Measurements from ENCODE around the gene MDFI. TPM values are rescaled to one million over a fixed set of nuclear protein-coding genes. Genes with fewer than 3 reads are reported as not detected.

MDFI gene
- total RNA-seq, 2 experiments from 2014 or later, result not detected

GRCh38 chr6:41651962-41652657, 13.8 kb downstream of the MDFI start:
- Mint-ChIP-seq H3K27me3 (peaks cover 7% of the 10 kb centered on the region), H3K36me3 (ENCODE audit: low read depth) (no peaks in the 10 kb centered on the region), H3K27ac (no peak overlapping the region), H3K9me3 (no peaks in the 10 kb centered on the region), H3K4me3 (no peak overlapping the region), H3K4me1 (no peaks in the 10 kb centered on the region)
- POLR2A ChIA-PET, result no interaction called here
- CTCF ChIA-PET, result no interaction called here
- no peak for DNase-seq

- ChIA-PET POLR2A (no interaction called here), CTCF (no interaction called here)
- H3K9me3 Mint-ChIP-seq, result no peaks in the 10 kb centered on the region
- H3K27ac Mint-ChIP-seq, result no peak overlapping the region
- no peak overlapping the region for H3K4me3 Mint-ChIP-seq
- H3K27me3 Mint-ChIP-seq, result peaks cover 7% of the 10 kb centered on the region
- no peaks in the 10 kb centered on the region for H3K36me3 Mint-ChIP-seq (ENCODE audit: low read depth)
- no peaks in the 10 kb centered on the region for H3K4me1 Mint-ChIP-seq
- no peak for DNase-seq
Measured at GRCh38 chr6:41652866-41653652, 14.8 kb downstream of the MDFI start.

DNA sequence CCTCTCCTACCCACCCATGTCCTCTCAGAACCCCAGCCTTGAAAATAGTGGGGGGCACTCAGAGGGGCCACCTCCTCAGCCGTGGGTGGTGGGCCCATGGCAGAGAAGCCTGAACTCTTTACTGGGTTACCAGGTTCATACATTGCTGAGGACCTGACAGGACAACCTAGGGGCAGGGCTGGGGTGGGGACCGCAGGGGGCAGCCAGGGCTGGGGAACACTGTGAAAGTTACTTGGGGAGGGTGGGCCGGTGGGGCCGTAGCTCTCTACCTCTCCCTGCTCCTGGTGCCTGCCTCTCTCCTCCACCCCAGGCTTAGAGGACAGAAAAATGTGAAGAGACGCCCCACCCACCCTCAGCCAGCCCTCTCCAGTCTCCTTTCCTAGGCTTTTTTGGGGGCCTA, 15.4 kb downstream of the MDFI start:
- CTCF ChIA-PET, result no interaction called here
- DNase-seq, result no peak
- POLR2A ChIA-PET, result no interaction called here
- Mint-ChIP-seq H3K4me1 (no peaks in the 10 kb centered on the region), H3K27ac (no peak overlapping the region), H3K9me3 (no peaks in the 10 kb centered on the region), H3K27me3 (peaks cover 11% of the 10 kb centered on the region), H3K4me3 (no peak overlapping the region), H3K36me3 (ENCODE audit: low read depth) (no peaks in the 10 kb centered on the region)

DNA sequence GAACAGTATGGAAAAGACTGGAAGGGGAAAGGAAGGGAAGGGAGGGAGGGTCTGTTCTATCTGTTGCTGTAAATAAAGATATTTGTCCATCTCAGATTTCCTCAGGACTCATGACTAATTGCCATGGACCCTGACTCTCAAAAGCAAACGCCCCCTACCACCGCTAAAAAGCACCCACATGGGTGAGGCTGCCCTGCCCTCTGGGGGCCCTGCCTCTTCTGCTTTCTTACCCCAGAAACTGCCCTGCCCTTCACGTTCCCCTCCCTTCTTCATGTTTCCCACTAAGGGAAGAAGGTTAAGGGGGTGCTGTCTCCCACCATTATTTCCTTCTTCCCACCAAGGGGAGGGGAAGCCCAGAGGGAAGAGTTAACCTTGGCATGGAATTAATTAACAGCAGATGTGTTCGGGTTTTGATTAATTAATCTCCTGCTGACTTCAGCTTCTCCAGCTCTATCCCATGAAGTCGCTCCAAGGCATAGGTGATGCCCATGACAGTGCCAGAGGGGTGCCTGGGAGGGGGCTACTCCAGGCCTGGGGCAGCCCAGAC, 16.0 kb downstream of the MDFI start:
- peaks cover 14% of the 10 kb centered on the region for H3K27me3 Mint-ChIP-seq
- DNase-seq, result no peak
- no peak overlapping the region for H3K4me3 Mint-ChIP-seq
- H3K4me1 Mint-ChIP-seq, result no peaks in the 10 kb centered on the region
- H3K27ac Mint-ChIP-seq, result no peak overlapping the region
- no peaks in the 10 kb centered on the region for H3K36me3 Mint-ChIP-seq (ENCODE audit: low read depth)
- CTCF ChIA-PET, result no interaction called here
- H3K9me3 Mint-ChIP-seq, result no peaks in the 10 kb centered on the region
- POLR2A ChIA-PET, result no interaction called here

- Mint-ChIP-seq H3K27ac (no peak overlapping the region), H3K9me3 (no peaks in the 10 kb centered on the region), H3K27me3 (peaks cover 14% of the 10 kb centered on the region), H3K4me1 (no peaks in the 10 kb centered on the region), H3K4me3 (no peak overlapping the region), H3K36me3 (ENCODE audit: low read depth) (no peaks in the 10 kb centered on the region)
- CTCF ChIA-PET, result no interaction called here
- POLR2A ChIA-PET, result no interaction called here
- DNase-seq, result no peak
Measured at GRCh38 chr6:41654698-41655151, 16.5 kb downstream of the MDFI start.

DNA sequence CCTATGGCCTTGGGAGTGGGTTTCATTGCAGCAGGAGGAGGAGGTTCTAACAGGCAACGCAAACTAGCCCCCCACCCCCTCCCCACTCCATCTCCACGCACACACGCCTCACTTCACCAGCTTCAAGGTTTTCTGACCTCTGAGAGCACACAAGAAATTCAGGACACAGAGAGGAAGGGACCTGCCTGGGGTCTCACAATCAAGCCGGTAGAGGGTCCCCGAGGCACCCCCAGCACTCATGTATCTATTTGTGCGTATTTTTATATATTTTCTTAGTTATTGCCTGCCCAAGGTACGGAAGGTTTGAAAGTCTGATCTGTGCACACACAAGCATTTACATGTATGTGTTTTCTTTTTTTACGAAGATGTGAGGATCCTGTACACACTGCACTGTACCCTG, 16.9 kb downstream of the MDFI start:
- ChIA-PET CTCF (no interaction called here), POLR2A (no interaction called here)
- Mint-ChIP-seq H3K27ac (no peak overlapping the region), H3K4me3 (no peak overlapping the region), H3K27me3 (peaks cover 14% of the 10 kb centered on the region), H3K4me1 (no peaks in the 10 kb centered on the region), H3K36me3 (ENCODE audit: low read depth) (no peaks in the 10 kb centered on the region), H3K9me3 (no peaks in the 10 kb centered on the region)
- no peak for DNase-seq

GRCh38 chr6:41655646-41656001, 17.4 kb downstream of the MDFI start:
- peaks cover 14% of the 10 kb centered on the region for H3K27me3 Mint-ChIP-seq
- ChIA-PET CTCF (no interaction called here), POLR2A (no interaction called here)
- H3K9me3 Mint-ChIP-seq, result no peaks in the 10 kb centered on the region
- H3K27ac Mint-ChIP-seq, result no peak overlapping the region
- DNase-seq, result no peak
- H3K36me3 Mint-ChIP-seq (ENCODE audit: low read depth), result no peaks in the 10 kb centered on the region
- H3K4me1 Mint-ChIP-seq, result no peaks in the 10 kb centered on the region
- no peak overlapping the region for H3K4me3 Mint-ChIP-seq

- Mint-ChIP-seq H3K4me3 (no peak overlapping the region), H3K4me1 (no peaks in the 10 kb centered on the region), H3K9me3 (no peaks in the 10 kb centered on the region), H3K27ac (no peak overlapping the region), H3K27me3 (peaks cover 16% of the 10 kb centered on the region), H3K36me3 (ENCODE audit: low read depth) (no peaks in the 10 kb centered on the region)
- ChIA-PET POLR2A (no interaction called here), CTCF (no interaction called here)
- no peak for DNase-seq
Measured at GRCh38 chr6:41656002-41656691, 17.9 kb downstream of the MDFI start.

DNA sequence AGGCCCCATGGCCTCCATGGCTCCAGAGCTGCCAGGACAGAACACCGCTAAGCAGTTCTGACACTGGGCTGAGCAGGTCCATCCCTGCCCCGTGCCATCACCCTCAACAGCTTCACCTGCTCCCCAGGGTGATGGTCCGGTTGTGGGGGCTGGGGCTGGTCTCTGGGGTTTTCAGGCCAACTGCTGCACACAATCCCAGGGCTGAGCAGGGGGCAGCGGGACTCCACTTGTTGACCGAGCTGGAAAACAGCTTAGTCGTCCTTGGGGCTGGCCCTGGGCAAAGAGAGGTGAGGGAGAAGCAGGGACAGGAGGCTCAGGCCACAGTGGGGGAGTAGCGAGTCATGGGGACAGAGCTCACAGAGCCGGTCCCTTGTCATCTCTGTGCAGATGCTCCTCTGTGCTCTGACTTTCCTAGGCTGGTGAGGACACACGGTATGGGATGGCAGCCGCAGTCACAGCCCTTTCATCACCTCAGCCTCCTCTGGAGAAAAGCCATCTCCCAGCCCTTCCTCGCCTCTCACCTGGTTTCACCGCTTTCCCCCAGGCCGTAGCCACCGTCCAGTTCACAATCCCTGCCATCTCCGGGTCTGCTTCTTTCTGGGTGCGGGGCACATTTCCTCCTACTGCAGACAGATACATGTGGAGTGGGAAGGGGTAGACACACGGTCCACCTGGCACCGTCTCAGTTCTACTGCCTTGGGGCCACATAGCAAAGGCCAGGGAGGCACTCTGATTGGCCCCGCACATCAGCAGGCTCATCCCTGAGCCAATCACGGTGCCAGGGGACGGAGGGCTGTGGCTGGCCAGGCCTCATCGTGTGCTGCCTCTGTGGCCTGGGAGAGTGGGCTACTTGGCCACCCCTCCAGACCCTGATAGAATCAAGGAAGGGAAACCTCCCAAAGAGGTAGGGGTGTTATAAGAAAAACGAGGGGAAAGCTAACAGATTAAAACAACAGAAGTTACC, 19.1 kb downstream of the MDFI start:
- H3K36me3 Mint-ChIP-seq (ENCODE audit: low read depth), result no peaks in the 10 kb centered on the region
- ChIA-PET CTCF (no interaction called here), POLR2A (no interaction called here)
- peaks cover 27% of the 10 kb centered on the region for H3K27me3 Mint-ChIP-seq
- no peaks in the 10 kb centered on the region for H3K4me1 Mint-ChIP-seq
- no peak overlapping the region for H3K27ac Mint-ChIP-seq
- no peak overlapping the region for H3K4me3 Mint-ChIP-seq
- no peak for DNase-seq
- H3K9me3 Mint-ChIP-seq, result no peaks in the 10 kb centered on the region

DNA sequence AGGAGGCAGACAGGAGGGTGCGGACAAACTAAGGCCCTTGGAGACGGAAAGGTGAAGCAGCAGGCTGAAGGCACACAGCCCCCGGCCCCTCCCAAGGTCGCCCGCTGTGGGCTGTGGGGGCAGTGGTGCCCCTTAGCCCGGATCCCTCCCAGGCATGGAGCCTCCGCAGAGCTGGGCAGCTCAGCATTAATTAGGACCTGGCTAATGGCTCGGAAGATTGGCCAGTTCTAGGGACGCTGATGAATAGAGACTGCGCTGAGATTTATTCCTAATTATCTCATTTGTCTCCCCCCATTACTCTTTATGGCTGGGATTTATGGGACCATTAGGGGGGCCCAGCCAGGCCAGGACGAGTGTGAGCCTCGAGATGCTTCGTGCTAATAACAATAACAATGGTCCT, 20.4 kb downstream of the MDFI start:
- H3K27me3 Mint-ChIP-seq, result peaks cover 33% of the 10 kb centered on the region
- H3K4me3 Mint-ChIP-seq, result no peak overlapping the region
- DNase-seq, result no peak
- H3K9me3 Mint-ChIP-seq, result no peaks in the 10 kb centered on the region
- CTCF ChIA-PET, result no interaction called here
- POLR2A ChIA-PET, result no interaction called here
- H3K36me3 Mint-ChIP-seq (ENCODE audit: low read depth), result no peaks in the 10 kb centered on the region
- no peak overlapping the region for H3K27ac Mint-ChIP-seq
- no peaks in the 10 kb centered on the region for H3K4me1 Mint-ChIP-seq

DNA sequence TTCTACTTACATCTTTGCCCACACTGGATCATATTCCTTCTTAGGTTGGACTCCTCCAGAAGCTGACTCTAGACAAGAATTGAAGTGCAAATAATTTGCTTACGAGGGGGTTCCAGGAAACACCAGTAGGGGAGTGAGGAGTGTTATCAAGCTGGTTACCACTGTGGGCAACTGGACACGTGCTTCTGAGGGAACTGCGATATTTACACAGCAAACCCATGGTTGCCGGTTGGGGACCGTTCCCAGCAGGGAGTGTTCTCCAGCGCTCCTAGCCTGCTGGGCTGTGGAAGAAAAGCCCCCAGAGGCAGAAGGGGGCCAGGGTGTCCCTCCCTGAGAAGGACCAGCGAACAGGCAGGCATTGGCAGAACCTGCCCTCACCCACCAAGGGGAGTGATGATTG, 21.7 kb downstream of the MDFI start:
- Mint-ChIP-seq H3K36me3 (ENCODE audit: low read depth) (no peaks in the 10 kb centered on the region), H3K4me3 (no peak overlapping the region), H3K27me3 (peaks cover 34% of the 10 kb centered on the region), H3K4me1 (no peaks in the 10 kb centered on the region), H3K9me3 (no peaks in the 10 kb centered on the region), H3K27ac (no peak overlapping the region)
- ChIA-PET CTCF (interaction anchor here (1.1 to 1.6 kb wide), 2 partner anchors 28 to 235 kb away, joined by 3 read pairs; no protein-coding TSS in a partner anchor), POLR2A (no interaction called here)
- no peak for DNase-seq

DNA sequence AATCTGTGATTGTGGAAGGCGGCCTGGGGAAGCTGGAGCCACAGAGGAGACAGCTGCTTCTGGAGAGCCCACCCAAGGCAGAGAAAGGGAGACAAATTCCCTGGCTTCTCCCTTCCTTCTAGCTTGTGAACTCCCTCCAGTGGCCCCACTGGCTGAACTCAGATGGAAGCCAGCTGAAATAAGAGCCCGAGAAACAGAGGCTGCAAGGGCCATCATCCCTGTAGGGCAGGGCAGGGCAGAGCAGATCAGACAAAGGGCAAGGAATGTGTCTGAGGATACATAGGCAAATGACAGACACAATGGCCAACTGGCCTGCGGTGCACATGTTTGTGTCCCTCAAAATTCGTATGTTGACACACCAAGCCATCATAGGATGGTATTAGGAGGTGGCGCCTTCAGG, 25.3 kb downstream of the MDFI start:
- POLR2A ChIA-PET, result no interaction called here

DNA sequence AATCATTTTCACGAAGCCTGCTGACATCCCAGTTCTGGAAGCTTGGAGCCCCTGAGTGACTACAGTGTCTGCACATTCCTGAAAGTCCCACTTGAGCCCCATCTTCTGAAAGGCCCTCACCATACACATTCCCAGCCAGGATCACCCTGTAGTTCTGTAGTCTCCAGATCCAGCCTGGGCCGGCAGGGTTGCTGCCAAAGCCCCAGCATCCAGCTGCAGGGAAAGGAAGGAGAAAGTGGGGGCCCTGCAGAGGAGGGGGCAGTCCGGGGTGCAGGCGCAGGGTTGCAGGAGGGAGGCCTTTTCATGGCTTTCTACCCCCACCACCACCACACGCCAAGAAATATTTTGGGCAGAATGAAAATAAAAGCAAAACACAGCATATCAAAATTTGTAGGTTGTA, 26.0 kb downstream of the MDFI start:
- Mint-ChIP-seq H3K9me3 (no peaks in the 10 kb centered on the region), H3K27ac (no peak overlapping the region), H3K4me3 (no peak overlapping the region), H3K36me3 (ENCODE audit: low read depth) (no peaks in the 10 kb centered on the region), H3K27me3 (peaks cover 39% of the 10 kb centered on the region), H3K4me1 (no peaks in the 10 kb centered on the region)
- CTCF ChIA-PET, result no interaction called here
- POLR2A ChIA-PET, result no interaction called here
- DNase-seq, result no peak

More for the DNA sequence above, 25.3 kb downstream of the MDFI start:
- Mint-ChIP-seq H3K4me3 (no peak overlapping the region), H3K27me3 (peaks cover 36% of the 10 kb centered on the region), H3K4me1 (no peaks in the 10 kb centered on the region), H3K9me3 (no peaks in the 10 kb centered on the region), H3K27ac (no peak overlapping the region), H3K36me3 (ENCODE audit: low read depth) (no peaks in the 10 kb centered on the region)
- no peak for DNase-seq
- CTCF ChIA-PET, result no interaction called here

Measured in activated CD4-positive, alpha-beta memory T cell treated with anti-CD3 and anti-CD28 coated beads, Interleukin-2, amount 10 ng/mL, durations not matched to agents 7 days and 5 days (primary cell).